Uterus (tissue), 4 donors: Measurements from ENCODE around the gene TMEM245. TPM values are rescaled to one million over a fixed set of nuclear protein-coding genes. Genes with fewer than 3 reads are reported as not detected.

Source experiments
- DNase-seq, 2 donors: peaks; one replicate each; pipeline ENCODE4 v3.0.0-alpha.2; 2019 to 2020
- H3K27ac ChIP-seq, 2 donors: fragments of 200-600 bp; sonication (generic); 1 replicate in 1 of 2; 2 replicates in 1 of 2; pipeline ENCODE4 v1.5.1; 2016 to 2018
- H3K27me3 ChIP-seq, 2 donors: fragments of 200-600 bp; sonication (generic); one replicate each; pipeline ENCODE4 v1.5.1; 2018 to 2019; ENCODE audit warnings: control low read depth in 1 of 2
- H3K36me3 ChIP-seq, 2 donors: fragments of 200-600 bp; sonication (generic); one replicate each; pipeline ENCODE4 v1.5.1; 2019; ENCODE audit warnings: control low read depth in 1 of 2
- H3K4me1 ChIP-seq, 2 donors: fragments of 200-600 bp; sonication (generic); one replicate each; pipeline ENCODE4 v1.5.1; 2018 to 2019; ENCODE audit warnings: control low read depth in 1 of 2
- H3K4me3 ChIP-seq, 2 donors: fragments of 200-600 bp; sonication (generic); 1 replicate in 1 of 2; 2 replicates in 1 of 2; pipeline ENCODE4 v1.5.1; 2018 to 2019; ENCODE audit warnings: mild to moderate bottlenecking in 1 of 2
- H3K9me3 ChIP-seq, 2 donors: fragments of 200-600 bp; sonication (generic); one replicate each; pipeline ENCODE4 v1.5.1; 2019; ENCODE audit warnings: control low read depth in 1 of 2
- POLR2A ChIP-seq, 2 donors: fragments of 450-650 bp; IDR thresholded peaks; one replicate each; pipeline ENCODE4 v1.6.1; 2016; ENCODE audit warnings: antibody characterized with exemption in 2 of 2, mild to moderate bottlenecking in 1 of 2, moderate library complexity in 1 of 2
- intact Hi-C: fragments of 100-400 bp; cut with DNase I; formaldehyde crosslinking; loops from one replicate; pipeline ENCODE4 v1.15.1; 2023; ENCODE audit warnings: low total_unique reads
- total RNA-seq, 4 donors: library from RNA; depleted of rRNA in 3 of 4; stranded (reverse); fragments of >200 nt in 3 of 4; gene quantifications; one replicate each; pipeline versions ENCODE4 v1.1.0 to v1.2.4, GENCODE V29; 2014 to 2023
- TF ChIP-seq, protein P1 (sequence below), 4 experiments: fragments of 200-600 bp in 2 of 4; fragments of 450-650 bp in 2 of 4; sonication (generic) in 2 of 4; IDR thresholded peaks; one replicate each; pipeline ENCODE4 v1.5.1; 2016 to 2019; ENCODE audit warnings: antibody characterized with exemption in 4 of 4, mild to moderate bottlenecking in 2 of 4, moderate library complexity in 1 of 4
- donor health status: DM: yes; HTN: yes; CAD: no.

Gene TMEM245
- total RNA-seq, 4 donors from 2014 or later, result 59.7 to 80.0 (median 76.0) TPM

DNA sequence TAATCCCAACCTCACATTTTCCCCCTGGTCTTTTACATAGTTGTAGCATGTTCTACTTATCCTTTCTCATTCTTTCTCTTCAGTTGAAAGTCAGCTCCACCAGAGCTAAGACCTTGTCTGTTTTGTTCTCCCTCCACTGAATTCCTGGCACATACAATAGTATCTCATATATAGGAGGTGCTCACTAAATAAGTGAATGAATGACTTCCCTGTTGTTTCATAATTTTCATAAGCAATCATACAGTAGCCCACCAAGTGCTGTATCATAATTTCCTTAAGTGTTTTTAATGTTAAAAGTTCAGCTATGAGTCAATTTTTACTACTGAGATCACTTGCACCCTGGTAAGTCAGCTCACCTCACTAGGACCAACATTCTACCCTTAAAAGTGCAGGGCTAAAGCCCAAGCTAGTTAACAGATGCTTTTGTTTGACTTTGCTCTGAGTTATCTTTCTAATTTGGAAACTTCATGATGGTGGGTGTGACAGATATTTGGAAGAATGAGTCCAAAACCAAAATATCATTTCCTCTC lies 27.6 kb downstream of the TMEM245 start:
- TF ChIP-seq, protein P1, sequence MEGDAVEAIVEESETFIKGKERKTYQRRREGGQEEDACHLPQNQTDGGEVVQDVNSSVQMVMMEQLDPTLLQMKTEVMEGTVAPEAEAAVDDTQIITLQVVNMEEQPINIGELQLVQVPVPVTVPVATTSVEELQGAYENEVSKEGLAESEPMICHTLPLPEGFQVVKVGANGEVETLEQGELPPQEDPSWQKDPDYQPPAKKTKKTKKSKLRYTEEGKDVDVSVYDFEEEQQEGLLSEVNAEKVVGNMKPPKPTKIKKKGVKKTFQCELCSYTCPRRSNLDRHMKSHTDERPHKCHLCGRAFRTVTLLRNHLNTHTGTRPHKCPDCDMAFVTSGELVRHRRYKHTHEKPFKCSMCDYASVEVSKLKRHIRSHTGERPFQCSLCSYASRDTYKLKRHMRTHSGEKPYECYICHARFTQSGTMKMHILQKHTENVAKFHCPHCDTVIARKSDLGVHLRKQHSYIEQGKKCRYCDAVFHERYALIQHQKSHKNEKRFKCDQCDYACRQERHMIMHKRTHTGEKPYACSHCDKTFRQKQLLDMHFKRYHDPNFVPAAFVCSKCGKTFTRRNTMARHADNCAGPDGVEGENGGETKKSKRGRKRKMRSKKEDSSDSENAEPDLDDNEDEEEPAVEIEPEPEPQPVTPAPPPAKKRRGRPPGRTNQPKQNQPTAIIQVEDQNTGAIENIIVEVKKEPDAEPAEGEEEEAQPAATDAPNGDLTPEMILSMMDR (IDR thresholded peaks at IDR 0.05), result no peak
- TF ChIP-seq POLR2A (IDR thresholded peaks at IDR 0.05), result no peak
- Histone ChIP-seq H3K27ac (no peak overlapping the region), H3K4me1 (peaks cover 0 to 6% of the 10 kb centered on the region in 2 donors), H3K4me3 (no peak overlapping the region), H3K36me3 (no peaks in the 10 kb centered on the region), H3K9me3 (no peaks in the 10 kb centered on the region), H3K27me3 (no peaks in the 10 kb centered on the region)
- intact Hi-C loops, result no loop called here
- DNase-seq, result no peak

GRCh38 chr9:109088221-109088620 lies 31.5 kb downstream of the TMEM245 start:
- no peak for TF ChIP-seq POLR2A (IDR thresholded peaks at IDR 0.05)
- TF ChIP-seq, protein P1 (IDR thresholded peaks at IDR 0.05), result no peak
- DNase-seq, result no peak
- Histone ChIP-seq H3K27me3 (no peaks in the 10 kb centered on the region), H3K4me3 (no peak overlapping the region), H3K27ac (no peak overlapping the region), H3K36me3 (no peaks in the 10 kb centered on the region), H3K9me3 (no peaks in the 10 kb centered on the region), H3K4me1 (no peaks in the 10 kb centered on the region)
- intact Hi-C loops, result no loop called here

- Histone ChIP-seq H3K4me3 (no peak overlapping the region), H3K4me1 (no peaks in the 10 kb centered on the region), H3K36me3 (no peaks in the 10 kb centered on the region), H3K27me3 (no peaks in the 10 kb centered on the region), H3K27ac (no peak overlapping the region), H3K9me3 (no peaks in the 10 kb centered on the region)
- DNase-seq, result no peak
- intact Hi-C loops, result no loop called here
- TF ChIP-seq, protein P1 (IDR thresholded peaks at IDR 0.05), result no peak
- TF ChIP-seq POLR2A (IDR thresholded peaks at IDR 0.05), result no peak
Observed at GRCh38 chr9:109087795-109088194, 32.0 kb downstream of the TMEM245 start.

DNA sequence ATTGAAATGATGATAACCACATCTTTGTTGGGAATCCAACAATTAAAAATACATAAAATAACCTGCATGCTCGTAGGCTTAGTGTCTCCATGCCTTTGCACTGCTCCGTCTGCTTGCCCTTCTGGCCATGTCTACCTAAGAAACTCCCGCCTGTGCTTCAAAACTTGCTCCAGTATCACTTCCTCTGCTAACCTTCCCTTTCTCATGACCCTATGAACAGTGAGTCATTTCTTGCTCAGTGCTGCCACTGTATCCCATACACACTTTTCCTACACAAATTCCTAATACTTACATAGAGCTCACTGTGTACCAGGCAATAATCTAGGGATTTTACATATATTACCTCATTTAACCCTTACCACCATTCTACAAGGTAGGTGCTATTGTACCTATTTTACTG lies 33.5 kb downstream of the TMEM245 start:
- no peaks in the 10 kb centered on the region for H3K4me1 ChIP-seq
- H3K27ac ChIP-seq, result no peak overlapping the region
- H3K9me3 ChIP-seq, result no peaks in the 10 kb centered on the region
- intact Hi-C loops, result no loop called here
- no peaks in the 10 kb centered on the region for H3K27me3 ChIP-seq
- no peak for DNase-seq
- no peaks in the 10 kb centered on the region for H3K36me3 ChIP-seq
- TF ChIP-seq POLR2A (IDR thresholded peaks at IDR 0.05), result no peak
- TF ChIP-seq, protein P1 (IDR thresholded peaks at IDR 0.05), result no peak
- H3K4me3 ChIP-seq, result no peak overlapping the region

DNA sequence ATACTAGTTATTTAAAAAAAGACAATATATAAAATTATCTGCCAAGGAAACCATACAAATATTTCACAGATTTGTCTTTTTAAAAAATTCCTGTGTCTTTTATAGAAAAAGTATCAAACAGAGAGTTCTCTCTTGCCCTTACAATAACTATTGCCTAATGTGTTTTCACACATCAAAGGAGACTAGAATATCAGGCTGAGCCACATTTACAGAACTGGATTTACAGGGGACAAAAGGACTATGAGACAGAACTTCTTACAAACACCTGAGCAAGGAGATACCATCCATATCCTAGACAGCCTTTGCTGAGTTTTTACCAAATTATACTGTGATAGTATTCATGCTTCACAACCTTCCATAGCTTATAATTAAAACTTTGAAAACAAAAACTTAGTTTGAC lies 34.2 kb downstream of the TMEM245 start:
- Histone ChIP-seq H3K27me3 (no peaks in the 10 kb centered on the region), H3K27ac (no peak overlapping the region), H3K4me3 (no peak overlapping the region), H3K36me3 (no peaks in the 10 kb centered on the region), H3K9me3 (no peaks in the 10 kb centered on the region), H3K4me1 (no peaks in the 10 kb centered on the region)
- intact Hi-C loops, result no loop called here
- DNase-seq, result no peak
- TF ChIP-seq, protein P1 (IDR thresholded peaks at IDR 0.05), result no peak
- no peak for TF ChIP-seq POLR2A (IDR thresholded peaks at IDR 0.05)
